H4 (cell line): ENCODE measurements around the gene RCN2. TPM values are rescaled to one million over a fixed set of nuclear protein-coding genes. Genes with fewer than 3 reads are reported as not detected.

ENCODE experiments used
- DNase-seq: peaks from one replicate; pipeline ENCODE4 v3.0.0-alpha.2; 2015; ENCODE audit warnings: low spot score
- total RNA-seq: library from RNA; depleted of rRNA; stranded (reverse); fragments of >200 nt; shearing (Covaris generic); gene quantifications from 2 replicates; pipeline ENCODE4 v1.2.3, GENCODE V29; 2014

Gene RCN2
- total RNA-seq, 1 experiment from 2014 or later = 168 TPM

DNA sequence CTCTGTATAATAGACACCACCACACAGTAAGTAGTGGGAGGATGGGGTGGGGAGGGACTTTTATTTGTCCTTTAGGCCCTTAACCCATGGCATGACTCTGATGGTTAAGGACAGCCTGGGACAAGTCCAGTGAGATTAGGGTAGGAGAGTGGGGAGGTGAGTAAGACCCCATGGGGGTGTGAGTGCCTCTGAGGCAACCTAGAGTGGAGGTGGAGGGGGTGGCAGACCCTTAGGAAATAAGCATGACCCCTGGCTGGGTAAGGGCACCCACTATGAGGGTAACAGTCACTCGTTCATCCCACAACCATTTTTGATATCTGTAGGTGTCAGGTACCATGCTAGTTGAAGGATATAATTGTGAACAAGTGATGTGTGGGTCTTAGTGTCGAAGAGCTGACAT is 42.4 kb downstream of the RCN2 start:
- DNase-seq = no peak

DNA sequence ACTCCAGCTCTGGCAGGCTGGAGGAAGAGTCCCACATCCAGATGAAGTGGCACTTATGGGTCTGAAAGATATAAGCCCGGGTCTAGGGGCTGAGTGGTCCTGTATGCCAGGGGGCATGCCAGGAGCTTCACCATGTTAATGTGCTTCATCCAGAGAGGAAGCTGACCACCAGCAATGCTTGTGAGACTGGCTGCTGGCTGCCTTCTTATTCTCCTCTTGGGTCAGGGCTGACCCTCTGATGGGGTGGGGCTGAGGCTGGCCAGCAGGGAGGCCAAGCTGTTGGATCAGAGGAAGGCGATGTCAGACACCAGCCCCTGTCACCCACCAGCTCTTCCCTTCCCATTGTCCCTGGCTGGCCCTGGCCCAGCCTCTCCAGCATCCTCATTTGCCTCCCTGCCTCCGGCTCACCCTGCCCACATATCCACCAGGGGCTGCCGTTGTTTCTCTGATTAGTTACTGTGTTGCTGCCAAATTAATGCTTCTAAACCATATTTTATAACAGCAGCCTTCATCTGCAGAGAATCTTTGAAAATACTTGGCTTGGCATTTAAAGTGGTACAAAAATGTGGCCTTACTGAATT is 43.0 kb downstream of the RCN2 start:
- DNase-seq = no peak

DNA sequence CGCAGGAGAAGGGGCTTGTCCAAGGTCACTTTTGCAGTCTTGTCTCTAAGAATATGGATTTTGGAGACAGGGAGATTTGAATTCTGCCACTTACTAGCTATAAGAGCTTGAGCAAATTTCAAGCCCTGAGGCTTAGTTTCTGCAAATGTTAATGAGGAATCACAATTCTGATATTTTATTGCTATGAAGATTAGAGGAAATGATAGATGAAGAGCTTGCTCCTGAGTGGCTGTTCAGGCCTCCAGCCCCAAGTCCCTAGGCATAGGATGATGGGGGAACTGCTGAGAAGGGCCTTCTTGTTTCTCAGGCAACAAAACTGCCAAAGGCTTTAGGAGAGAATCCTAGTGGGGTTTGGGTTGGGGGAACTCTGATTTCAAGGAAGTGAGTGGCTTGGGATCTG is 44.6 kb downstream of the RCN2 start:
- DNase-seq = no peak

DNA sequence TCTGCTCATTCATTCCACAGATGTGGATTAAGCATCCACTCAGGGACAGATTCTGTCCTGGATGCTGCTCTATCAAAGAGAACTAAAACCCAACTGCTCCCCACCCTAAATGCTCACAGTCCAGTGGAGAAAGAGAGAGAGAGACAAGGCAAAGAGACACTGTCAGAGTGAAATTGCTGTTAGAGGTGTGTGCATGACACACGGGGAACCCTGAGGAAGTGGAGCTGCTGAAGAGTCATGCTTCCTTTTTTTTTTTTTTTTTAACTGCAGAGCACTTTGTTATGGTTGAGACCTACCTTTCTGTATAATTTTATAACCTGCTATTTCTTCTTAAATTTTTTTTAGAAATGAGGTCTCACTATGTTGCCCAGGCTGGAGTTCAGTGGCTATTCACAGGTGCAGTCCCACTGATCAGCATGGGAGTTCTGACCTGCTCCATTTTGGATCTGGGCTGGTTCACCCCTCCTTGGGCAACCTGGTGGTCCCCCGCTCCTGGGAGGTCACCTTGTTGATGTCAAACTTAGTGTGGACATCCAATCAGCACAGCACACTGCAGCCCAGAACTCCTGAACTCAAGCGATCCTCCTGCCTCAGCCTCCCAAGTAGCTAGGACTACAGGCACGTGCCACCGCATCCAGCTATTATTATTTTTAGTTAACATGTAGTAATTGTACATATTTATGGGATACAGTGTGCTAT is 45.2 kb downstream of the RCN2 start:
- DNase-seq = no peak

DNA sequence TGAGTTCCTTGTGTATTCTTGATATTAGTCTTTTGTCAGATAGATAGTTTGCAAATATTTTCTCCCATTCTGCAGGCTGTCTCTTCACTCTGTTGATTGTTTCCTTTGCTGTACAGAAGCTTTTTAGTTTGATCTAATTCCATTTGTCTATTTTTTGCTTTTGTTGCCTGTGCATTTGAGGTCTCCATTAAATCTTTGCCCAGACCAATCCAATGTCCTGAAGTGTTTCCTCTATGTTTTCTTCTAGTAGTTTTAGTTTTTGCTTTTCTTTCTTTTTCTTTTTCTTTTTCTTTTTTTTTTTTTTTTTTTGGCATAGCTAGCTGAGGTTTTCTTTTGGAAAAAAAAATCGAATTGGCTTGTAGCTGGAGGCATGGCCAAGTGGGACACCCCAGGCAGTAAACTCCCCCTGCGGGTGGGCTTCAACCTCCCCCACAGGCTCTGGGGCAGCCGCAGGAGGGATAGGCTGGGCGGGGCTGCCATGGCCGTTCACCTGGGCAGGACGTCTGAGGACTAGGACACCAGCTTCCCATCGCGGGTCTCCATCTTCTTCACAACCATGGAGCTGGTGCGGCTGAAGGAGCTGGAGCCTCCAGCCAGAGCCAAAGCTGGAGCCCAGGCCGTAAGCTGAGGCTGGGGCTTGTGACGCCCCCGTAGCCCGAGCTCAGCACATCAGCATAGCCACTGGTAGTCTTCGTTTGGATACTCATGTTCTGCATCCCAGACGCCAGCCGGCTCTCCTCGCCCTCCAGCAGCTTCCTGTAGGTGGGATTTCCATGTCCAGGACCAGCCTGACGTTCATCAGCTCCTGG is 47.2 kb downstream of the RCN2 start:
- no peak for DNase-seq

DNA sequence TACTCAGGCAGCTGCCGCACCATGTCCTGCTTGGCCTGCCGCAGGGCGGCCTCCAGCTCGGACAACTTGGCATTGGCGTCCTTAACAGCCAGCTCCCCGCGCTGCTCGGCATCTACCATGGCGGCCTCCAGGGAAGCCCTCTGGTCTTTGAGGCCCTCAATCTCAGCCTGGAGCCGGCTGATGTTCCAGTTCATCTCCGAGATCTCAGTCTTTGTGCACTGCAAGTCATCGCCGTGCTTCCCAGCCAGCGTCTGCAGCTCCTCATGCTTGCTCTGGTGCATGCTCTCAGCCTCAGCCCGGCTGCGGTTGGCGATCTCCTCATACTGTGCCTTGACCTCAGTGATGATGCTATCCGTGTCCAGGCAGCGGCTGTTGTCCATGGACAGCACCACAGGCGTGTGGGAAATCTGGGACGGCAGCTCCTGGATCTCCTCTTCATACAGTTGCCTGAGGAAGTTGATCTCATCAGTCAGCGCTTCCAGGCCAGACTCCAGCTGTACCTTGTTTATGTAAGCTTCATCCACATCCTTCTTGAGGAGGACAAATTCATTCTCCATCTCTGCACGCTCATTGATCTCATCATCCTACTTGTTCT is 47.9 kb downstream of the RCN2 start:
- DNase-seq = no peak

DNA sequence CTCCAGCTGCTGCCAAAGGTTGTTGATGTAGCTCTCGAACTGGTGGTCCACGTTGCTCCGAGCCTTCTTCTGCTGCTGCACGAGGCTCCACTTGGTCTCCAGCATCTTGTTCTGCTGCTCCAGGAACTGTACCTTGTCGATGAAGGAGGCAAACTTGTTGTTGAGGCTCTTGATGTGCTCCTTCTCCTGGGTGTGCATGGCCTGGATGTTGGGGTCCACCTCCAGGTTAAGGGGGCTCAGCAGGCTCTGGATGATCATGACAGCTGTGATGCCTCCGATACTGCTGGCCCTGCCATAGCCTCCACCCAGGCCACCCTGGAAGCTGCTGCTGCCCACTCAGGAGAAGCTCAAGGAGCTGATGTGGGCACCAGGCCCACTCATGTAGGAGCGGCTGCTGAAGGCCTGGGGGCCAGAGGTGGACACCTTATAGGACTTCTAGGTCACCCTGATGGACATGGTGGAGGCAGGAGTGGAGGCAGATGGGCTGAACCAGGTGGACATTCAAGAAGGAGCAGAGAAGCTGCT is 48.5 kb downstream of the RCN2 start:
- DNase-seq = no peak

DNA sequence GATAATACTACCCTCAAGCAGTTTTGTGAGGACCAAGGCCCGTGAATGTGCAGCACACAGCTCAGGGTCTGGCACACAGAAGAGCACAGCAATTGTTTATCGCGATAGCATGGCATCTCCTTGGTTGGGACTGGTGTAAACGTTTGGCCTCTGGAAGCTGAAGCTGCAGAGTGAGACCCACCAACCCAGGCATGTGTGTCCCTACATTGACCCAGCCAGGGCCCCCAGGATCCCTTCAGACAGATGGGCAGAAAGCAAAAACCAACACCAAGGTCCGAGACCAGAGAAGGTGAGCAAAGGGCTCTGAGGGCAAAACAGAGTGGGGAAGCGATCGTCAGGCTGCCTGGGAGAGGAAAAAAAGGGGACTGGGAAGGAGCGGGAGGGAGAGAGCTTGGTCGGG is 50.8 kb downstream of the RCN2 start:
- no peak for DNase-seq

DNA sequence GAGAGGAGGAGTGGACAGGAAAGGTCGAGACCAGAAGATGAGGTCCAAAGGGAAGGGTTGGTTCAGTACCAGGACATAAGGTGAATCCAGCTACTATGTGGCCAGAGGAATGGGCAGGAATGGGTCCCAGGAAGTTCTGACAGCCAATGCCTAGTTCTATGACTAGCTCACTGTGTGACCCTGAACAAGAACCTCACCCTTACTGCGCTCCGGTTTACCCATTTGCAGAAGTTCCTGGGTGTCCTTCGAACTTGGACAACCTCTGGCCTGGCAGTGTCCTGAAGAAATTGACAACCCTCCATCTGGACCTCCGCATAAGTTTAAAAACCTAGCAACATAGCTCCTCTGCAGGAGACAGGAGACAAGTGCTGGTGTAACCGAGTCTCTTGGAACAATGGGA is 51.2 kb downstream of the RCN2 start:
- no peak for DNase-seq

DNA sequence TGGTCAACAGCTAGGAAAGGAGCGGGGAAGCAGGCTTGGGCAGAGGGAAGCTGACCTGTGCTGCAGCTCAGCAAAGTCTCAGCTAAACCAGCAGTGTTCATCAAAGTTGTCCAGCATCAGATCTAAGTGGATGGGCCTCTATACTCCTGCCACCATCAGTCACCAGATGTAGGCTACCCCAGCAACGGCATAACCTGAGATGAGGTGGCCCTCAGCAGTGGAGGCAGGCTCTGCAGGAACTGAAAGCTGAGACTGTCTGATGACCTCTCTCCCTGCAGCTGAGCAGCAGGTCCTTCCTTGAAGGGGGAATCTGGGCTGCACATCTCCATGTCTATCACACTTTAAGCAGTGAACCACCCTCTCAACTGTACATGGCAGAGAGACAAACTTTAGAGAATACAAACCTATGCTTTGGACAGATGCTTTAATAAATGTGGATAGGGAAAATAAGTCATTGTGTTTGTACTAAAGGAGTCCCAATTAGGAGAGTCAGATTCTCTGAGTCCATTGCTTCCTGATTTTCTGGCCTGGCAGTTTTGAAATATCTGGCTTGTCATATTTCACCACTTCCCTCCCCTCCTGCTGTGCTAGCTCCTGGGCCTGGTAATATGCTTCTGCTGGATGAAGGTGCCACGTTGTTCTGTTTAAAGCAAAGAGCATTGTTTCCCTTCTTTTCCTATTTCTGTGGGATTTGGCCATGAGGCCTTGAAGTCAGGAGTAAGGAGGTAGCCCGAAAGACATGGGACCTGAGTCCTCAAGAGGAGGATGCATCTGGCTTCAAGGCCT is 52.2 kb downstream of the RCN2 start:
- DNase-seq = no peak

DNA sequence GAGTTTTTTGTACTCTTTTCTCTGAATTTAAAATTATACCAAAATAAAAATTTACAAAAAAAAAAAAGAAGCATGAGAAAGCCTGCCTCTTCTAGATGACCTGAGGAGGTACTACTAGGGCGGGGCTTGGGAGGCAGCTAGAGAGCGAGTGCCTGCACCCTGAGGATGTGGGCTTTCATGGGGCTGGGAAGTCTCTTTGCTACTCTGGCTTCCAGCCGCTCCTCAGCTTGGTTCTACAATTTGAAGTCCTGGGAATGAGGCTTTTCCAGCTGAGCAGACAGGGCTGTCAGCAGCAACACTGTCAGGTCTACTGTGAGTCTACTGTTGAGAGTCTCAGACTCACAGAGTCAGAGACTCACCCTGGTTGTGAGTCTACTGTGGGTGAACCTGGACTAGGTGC is 55.2 kb downstream of the RCN2 start:
- DNase-seq = no peak

DNA sequence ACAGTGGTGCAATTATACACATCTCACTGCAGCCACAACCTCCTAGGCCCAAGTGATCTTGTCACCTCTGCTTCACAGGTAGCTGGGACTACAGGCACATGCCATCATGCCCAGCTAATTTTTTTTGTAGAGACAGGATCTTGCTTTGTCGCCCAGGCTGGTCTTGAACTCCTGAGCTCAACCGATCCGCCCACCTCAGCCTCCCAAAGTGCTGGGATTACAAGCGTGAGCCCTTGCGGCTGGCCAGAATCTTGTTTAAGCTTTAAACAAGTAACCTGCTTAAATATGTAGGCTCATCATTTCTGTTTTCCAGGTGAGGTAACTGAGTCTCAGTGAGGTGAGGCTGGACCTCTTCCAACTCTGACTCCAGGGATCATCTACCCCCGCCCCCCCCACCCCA is 55.7 kb downstream of the RCN2 start:
- no peak for DNase-seq

DNA sequence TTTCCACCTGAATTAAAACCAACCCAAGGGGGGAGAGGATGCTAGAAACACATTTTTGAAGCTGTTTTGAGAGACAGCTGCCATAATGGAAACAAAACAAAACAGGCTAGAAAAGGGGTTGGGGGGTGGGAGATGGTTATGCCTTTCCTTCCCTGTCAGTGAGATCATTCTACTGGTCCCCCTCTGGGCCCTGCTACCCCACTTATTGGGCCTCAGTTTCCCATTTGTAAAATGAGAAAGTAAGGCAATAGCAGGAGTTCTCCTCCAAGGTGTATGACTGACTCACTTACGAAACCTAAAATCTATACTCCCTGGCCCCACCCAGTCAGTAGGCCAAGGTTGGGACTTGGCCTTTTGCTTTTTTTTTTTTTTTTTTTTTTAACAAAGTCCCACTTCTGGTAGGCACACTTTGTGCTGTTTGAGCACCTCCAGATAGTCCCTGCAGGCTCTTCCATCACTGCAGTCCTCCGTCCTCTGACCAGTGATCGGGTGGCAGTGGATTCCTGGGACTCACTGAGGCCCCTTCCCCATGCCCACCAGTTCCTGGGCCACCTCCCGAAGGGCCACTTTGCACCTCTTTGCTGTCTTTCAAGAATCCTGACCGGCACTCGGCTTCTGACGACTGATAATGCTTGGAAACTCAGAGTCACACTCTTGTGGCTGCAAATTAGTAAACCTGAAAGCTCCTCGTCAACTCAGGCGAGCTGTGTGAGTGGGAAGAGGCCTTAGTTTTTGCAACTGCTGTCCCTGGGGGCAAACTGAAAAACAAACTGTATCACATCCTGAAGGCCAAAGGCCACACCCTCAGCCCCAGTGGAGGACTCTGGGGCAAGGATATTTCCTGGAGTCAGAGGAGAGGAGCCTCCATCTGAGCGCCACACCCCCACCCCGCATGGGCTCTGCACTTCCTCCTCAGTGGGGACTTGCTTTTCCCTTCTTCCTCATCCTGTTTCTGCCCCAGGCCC is 56.6 kb downstream of the RCN2 start:
- no peak for DNase-seq

DNA sequence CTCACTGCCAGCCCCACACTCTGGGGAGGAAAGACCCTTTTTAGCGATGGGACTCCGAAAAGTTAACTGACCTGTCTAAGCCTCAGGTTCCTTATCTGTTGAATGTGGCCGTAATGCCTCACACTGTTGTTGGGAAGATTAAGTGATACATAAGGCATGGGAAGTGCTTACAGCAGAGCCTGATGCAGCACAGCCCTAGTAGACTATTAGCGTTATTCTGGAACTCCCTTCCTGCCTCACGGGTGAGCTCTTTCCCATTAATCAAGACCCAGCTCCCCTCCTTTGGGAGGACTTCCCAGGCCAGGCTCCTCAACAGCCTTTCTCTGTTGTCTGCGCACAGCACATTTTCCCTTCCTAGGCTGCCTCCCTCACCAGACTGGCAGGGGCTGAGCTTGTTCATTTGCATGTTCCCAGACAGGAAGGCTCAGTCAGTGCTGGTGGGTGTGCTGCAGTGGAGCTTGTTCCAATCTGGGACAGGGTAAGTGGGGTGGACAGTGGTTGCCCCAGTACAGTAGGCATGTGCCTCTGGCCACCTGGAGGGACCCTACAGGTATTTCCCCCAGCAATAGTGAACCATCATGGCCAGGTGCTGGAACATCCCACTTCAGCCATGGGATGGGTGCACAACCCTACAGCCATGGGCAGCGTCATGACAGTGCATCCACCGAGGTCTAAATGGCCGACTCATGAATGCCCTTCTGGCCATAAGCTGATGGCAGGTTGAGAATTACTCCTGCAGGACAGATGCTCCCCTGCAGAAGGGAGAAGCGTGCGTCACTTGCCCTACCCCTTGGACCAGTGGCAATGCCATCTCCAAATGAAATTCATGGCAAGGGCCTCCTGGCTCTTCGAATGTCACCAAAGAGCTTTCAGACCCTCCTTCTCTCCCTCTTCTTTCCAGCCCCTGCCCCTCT is 57.6 kb downstream of the RCN2 start:
- DNase-seq = no peak

DNA sequence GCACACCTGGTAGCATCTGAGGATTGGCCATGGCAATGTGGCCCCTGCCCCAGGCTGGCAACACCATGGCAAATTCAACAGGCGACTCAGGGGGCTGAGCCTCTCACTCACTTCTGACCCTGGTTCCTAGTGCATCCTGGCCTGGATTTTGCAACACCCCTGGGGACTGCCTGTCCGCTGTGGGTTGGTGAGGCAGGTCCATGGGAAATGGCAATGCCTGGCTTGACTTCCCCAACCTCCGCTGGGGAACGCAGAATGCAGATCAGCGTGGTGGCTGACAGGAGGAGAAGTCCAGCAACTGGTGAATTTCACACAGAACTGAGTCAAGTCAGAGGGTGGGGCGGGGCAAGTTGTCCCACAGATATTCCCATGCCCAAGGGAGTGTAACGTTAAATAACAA is 59.5 kb downstream of the RCN2 start:
- DNase-seq = no peak

DNA sequence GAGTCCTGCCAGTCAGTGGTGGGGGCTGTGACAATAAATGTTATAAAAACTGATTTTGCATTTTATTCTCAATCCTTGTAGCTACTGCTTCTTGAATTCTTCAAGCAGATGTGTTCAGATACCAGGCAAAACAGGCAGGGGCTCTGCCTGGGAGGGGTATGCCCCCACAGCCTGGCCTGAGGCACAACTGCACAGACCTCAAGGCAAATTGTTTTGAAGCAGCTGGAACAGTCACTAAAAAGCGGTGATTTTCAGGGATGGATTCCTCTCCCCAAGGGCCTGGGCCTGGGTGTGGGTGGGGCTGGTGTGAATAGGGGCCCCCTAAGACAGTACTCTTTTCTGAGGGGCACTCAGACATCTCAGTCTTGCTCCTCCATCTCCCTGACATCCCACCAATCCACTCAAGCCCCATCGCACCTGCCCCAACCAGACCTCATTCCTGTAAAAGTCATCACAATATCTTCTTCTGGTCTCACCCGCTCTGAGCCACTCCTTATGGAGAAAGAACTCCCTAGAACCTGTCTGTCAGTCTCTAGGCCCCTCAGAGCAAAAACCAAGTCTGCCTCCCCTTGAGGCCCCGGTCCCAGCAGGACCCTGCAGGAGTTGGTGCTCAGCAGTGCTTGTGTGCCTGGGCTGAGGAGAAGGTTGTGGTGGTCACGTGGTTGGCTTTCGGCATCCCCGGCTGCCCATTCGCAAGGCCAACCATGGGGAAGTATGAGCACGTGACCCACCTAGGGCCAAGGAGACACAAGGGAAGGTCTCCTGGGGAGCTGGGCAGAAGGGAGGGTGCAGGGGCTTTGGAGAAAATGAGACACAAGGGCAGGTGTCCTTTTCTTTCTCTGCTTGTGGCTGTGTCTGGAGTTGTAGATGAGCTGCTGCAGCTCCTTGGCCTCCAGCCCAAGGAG is 60.4 kb downstream of the RCN2 start:
- no peak for DNase-seq

DNA sequence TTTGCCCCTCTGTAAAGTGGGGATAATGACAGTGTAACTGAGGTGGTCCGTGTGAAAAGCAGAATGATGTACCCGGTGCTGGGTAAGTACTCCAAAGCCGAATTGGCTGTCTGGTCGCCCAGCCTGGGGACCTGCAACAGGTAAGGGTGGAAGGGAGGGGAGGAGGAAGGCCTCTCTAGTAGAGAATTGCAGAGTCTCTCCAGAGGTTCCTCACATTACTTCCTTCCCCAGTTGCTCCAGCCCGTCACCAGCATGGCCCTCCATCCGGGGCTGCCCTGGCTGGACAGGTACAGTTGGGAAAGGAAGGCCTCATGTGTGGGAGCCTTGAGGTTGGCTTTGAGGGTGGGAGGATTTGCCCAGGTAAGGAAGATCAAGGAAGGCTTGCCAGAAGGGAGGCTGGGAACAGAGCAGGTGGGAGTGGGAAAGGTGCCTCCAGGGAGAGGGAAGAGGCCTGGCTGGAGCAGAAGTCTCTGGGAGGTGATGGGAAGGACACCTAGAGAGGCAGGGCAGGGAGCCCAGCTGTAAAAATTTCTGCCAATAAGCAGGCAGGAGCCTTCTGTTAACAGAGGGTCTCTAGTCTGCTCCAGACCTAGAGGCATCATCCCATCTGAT is 61.7 kb downstream of the RCN2 start:
- DNase-seq = no peak

DNA sequence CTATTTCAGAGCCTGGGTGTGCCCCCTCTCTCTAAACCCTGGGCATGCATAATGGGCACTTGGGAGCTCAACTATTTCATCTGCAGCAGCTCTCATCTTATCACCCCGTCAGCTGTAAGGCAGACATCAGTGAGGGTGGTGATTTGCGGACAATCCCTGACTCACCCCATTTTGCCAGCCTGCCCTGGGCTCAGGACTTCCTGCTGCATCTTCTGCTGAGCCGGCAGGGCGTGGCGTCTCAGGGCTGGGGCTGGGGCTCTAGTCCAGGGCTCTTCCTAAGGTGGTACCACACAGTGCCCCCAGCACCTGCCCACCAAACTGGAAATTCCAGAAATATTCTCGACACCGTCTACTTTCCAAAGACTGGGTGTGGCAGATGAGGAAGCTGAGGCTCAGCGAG is 62.5 kb downstream of the RCN2 start:
- no peak for DNase-seq
